Tibial nerve (tissue), 4 donors: Measurements from ENCODE around the gene SLC16A6.

Experiments used
- EP300 ChIP-seq, 2 donors: sonication (generic); formaldehyde crosslinking; IDR thresholded peaks; one replicate each; pipeline ENCODE4 v1.6.1; 2017; ENCODE audit warnings: antibody characterized with exemption in 2 of 2, mild to moderate bottlenecking in 1 of 2
- POLR2A ChIP-seq, 2 donors: fragments of 450-650 bp; IDR thresholded peaks; one replicate each; pipeline ENCODE4 v1.6.1; 2017; ENCODE audit warnings: antibody characterized with exemption in 2 of 2, mild to moderate bottlenecking in 2 of 2, moderate library complexity in 2 of 2
- TF ChIP-seq, protein P1 (sequence below), 5 experiments: fragments of 200-600 bp in 3 of 5; fragments of 450-650 bp in 2 of 5; sonication (generic) in 3 of 5; IDR thresholded peaks; one replicate each; pipeline ENCODE4 v1.5.1; 2016 to 2019; ENCODE audit warnings: antibody characterized with exemption in 5 of 5, mild to moderate bottlenecking in 3 of 5, moderate library complexity in 2 of 5

DNA sequence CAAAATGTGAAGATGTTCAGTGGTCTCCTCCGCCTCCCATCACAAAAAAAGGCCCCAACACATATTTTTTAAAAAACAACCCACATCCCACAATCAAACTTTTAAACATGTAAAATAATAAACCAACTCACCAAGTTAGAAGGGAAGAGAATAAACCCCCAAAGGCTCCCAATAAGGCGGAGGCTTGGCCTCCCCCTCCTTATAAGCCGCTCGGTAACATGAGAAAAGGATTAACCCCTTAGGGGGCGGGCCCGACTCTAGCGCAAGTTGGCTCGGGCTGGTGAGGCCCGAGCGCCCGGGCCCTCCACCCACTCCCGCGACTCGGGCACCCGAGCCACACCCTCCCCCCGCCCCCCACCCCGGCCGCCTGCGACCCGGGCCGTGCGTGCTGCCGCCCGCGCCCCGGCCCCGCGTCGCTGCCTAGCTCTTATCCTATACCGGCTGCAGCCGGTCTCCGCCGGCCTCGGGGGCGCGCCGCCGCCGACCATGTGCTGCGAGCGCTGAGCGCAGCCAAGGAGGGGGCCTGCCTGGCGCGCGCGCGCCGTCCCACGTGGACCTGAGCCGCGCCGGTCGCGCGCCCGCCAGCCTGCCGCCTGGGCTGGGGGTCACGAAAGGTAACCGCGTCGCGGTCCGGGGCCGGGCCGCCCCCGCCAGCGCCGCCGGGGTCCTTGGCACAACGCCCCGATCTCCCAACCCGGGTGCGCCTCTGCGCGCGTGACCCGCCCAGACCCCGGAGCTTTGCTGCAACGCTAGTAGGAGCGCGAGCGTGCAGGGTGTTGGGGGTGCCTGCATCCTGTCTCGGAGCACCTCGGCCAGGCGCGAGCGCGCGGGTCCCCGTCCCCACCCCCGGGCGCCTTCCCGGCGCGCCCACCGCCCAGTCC, at the start of gene SLC16A6, which contains the start of gene ARSG:
- TF ChIP-seq, protein P1, sequence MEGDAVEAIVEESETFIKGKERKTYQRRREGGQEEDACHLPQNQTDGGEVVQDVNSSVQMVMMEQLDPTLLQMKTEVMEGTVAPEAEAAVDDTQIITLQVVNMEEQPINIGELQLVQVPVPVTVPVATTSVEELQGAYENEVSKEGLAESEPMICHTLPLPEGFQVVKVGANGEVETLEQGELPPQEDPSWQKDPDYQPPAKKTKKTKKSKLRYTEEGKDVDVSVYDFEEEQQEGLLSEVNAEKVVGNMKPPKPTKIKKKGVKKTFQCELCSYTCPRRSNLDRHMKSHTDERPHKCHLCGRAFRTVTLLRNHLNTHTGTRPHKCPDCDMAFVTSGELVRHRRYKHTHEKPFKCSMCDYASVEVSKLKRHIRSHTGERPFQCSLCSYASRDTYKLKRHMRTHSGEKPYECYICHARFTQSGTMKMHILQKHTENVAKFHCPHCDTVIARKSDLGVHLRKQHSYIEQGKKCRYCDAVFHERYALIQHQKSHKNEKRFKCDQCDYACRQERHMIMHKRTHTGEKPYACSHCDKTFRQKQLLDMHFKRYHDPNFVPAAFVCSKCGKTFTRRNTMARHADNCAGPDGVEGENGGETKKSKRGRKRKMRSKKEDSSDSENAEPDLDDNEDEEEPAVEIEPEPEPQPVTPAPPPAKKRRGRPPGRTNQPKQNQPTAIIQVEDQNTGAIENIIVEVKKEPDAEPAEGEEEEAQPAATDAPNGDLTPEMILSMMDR (IDR thresholded peaks at IDR 0.05): no peak
- TF ChIP-seq EP300 (IDR thresholded peaks at IDR 0.05): no peak
- TF ChIP-seq POLR2A (IDR thresholded peaks at IDR 0.05): no peak
